HG02943 (cell line): Measurements from ENCODE around the gene MSANTD7.
A peak's percentile ranks its signal among the peaks of the same experiment; 100 is the strongest.
"Not testable (repeated sequence)": the region's sequence is repeated elsewhere in the genome, so short reads cannot be mapped to it uniquely, and the experiment has no call there.

Experiments used
- ATAC-seq: cut with Tn5 transposase; IDR thresholded peaks from one replicate; pipeline ENCODE4 v1.9.1; 2021; ENCODE audit warnings: mild to moderate bottlenecking, low read depth, moderate library complexity; ENCODE audit not compliant: unreplicated experiment

The MSANTD7 gene, protein sequence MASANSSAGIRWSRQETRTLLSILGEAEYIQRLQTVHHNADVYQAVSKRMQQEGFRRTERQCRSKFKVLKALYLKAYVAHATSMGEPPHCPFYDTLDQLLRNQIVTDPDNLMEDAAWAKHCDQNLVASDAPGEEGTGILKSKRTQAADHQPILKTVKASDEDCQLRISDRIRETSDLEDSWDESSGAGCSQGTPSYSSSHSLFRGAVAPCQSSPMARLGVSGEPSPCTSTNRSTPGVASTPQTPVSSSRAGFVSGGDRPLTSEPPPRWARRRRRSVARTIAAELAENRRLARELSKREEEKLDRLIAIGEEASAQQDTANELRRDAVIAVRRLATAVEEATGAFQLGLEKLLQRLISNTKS

DNA sequence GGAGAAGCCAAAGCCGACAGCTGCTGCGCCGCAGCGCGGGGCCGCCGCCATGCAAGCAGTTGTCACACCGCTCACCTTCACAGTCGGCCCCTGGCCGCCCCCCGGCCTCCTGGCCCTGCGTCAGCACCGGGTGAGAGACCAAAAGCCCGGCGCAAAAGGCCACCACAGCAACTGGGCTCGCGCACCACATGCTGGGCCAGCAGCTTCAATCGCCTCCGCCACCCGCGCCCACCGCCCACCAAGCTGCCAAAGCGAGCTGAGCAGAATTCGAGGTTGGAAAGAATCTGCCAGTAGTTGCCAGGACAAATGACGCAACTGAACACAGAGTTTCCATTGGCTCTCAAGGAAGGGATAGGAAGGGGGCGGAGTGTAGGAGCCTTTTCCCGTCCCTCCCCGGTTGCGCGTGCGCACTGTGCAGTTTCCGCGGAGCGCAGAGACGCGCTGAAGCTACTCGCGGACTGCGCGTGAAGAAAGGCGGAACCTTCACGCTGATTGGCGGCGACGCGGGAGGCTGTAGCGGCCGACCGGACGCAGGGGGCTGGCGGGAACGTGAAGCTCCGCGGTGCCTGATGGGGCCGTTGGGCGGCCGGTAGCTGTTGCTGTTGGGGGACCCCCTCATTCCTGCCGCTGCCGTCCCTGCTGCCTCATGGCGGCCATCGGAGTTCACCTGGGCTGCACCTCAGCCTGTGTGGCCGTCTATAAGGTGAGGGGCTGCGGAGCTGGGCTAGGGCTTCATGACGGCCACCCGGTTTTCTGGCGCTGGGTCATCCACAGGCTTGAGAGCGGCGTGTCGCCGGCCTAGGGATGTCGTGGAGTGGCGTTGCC is at the start of gene MSANTD7, which contains the start of the genes CDNF and HSPA14:
MSANTD7 (plus strand) TSS at position 550 of the 825 bp plus-strand sequence. CDS start 3,979 bp downstream, outside the sequence.
CDNF (minus strand) TSS at position 281 of the 825 bp plus-strand sequence; CDS start at position 190, 91 bp downstream.
HSPA14 (plus strand) TSS at position 550 of the 825 bp plus-strand sequence; CDS start at position 647, 97 bp downstream.
- ATAC-seq, result peak; percentile 94

DNA sequence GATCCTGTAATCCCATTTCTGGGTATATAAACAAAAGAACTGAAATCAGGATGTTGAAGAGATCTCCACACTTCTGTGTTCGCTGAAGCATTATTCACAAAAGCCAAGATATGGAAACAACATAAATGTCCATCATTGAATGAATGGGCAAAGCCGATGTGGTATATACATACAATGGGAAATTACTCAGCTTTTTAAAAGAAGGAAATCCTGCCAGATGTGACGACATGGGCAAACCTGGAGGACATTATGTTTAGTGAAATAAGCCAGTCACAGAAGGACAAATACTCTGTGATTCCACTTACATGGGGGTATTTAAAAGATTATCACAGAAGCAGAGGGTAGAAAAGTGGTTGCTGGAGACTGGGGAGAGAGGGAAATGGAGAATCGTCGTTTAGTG is 39.5 kb upstream of the MSANTD7 start:
- no peak for ATAC-seq

DNA sequence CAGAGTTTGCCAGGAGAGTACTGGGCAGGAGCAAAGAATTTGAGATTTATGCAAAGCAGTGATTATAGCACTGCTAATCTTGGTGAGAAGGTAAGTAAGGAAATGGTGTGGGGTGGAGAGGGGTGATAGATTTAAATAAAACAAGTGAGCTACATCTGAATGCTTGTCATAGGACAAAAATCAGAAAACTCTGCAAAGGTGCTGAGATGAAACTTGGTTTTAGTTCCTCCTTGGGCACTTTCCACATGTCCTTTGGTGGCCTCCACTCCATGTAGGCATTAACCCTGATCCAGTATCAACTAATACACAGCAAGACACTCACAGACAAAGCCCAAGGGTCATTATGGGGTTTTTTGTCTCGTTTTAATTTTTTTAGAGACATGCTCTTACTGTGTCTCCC is 37.7 kb upstream of the MSANTD7 start:
- no peak for ATAC-seq

DNA sequence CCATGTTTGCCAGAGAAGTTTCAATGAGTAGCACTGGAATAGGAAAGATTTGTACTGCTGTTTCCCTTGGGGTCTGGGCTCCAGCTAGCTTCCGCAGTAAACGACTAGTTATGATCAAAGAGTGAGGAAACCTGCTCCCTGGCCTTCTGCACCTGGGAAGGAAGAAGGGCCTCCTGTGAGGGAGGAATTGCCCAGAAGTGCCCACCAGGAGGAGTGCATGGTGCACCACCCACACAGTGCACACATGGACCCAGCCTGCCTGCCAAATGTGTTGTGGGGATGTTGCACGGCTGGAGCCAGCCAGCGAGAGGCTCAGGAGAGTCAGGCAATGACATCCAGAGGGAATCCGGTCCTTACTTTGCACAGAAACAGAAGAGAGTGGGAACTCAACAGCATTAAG is 36.4 kb upstream of the MSANTD7 start:
- no peak for ATAC-seq

DNA sequence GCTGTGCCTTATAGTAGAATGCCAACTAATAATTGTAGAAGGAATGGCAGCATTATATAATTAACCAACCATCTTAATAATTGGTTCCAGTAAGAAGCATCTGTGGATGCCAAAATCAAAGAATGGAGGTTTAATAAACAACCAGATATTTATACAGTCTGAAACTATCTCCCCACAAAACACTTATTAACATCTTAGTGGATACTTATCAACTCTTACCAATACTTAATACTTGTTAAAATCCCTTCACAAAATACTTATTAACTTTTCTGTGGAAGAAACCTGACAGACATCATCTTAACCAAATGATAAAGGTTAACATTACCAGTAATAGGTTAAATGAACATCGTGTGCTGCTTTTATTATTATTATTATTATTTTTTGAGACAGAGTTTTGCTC is 34.3 kb upstream of the MSANTD7 start:
- no peak for ATAC-seq

DNA sequence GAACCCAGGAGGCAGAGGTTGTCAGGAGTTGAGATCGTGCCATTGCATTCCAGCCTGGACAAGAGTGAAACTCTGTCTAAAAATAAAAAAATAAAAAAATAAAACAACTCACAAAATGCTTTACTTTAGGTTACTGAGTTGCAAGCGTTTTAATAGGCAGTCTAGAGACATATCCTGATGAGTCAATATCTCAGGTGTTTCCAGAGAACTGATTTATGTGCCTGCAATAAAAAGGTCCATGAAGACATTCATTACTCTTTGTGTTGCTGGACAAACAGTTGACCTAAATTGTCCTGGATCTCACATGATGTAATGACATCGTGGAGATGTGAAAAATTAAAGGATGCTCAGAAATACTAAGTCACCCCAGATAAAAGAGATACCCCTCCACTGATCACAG is 31.8 kb upstream of the MSANTD7 start:
- no peak for ATAC-seq

DNA sequence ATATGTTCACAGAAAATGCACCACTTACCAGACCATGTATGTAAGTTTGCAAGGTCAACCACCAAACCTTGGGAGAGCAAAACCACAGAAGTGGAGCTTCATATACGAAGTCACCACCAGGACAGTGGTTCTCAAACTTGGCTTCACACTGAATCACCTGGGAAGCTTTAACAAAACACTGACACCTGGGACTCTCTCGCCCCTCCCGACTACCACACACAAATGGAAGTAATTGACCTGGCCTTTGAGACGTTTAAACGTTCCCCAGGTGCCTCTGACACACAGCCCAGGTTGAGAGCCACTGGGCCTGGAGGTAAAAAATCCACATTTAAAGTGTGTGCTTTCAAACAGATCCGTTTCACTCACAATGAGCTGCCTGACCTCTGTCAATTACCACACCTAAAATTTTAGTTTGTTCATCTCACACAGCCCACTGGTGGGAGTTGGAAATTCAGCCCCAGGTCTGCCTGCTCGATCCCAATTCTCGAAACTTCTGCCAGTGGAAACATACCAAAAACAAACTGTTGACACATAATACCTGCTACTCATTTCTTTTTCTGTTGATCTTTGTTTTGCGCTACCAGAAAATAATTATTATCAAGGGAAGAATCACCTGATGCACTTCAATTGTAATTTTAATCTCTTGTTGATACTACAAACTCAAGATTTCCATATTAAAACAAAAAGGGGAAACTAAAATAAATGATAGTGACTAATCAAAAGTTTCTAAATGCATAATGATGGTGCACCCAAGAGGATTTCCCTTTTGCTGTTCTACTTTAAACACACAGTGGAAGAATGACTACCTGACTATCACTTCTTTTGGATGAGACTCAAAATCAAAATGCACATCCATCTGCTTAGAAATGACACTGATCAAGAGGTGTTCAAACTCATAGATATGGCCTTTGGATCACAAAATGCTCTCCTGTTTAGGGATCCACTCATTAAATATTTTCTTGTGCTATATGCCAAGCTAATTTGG is 26.8 kb upstream of the MSANTD7 start:
- ATAC-seq, result no peak

DNA sequence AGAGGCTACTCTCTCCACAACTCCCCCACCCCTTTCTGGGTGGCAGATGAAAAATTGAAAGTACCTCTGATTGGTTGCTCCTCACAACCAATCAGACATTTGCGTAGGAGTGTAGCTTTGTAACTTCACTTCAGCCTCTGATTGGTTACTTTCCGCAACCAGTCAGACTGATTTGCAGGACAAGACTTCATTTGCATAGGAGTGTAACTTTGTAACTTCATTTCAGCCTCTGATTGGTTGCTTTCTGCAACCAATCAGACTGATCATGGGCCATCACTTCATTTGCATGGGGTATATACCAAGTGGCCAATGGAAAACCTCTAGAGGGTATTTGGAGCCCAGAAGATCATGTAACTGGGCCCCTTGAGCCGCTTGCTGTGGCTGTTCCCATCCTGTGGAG is 25.8 kb upstream of the MSANTD7 start:
- ATAC-seq, result no peak

DNA sequence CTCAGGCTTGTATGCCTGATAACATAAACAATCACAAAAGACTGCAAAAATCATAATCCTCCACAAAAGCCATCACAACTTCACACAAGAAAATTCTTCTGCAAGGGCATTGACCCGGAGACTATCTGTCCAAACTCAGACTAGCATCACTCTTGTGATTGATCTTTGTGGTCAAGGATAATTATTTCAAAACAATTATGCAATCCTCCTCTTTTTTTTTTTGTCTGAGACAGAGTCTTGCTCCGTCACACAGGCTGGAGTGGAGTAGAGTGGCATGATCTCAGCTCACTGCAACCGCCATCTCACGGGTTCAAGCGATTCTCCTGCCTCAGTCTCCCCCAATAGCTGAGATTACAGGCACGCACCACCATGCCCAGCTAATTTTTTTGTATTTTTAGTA is 22.4 kb upstream of the MSANTD7 start:
- ATAC-seq, result no peak

DNA sequence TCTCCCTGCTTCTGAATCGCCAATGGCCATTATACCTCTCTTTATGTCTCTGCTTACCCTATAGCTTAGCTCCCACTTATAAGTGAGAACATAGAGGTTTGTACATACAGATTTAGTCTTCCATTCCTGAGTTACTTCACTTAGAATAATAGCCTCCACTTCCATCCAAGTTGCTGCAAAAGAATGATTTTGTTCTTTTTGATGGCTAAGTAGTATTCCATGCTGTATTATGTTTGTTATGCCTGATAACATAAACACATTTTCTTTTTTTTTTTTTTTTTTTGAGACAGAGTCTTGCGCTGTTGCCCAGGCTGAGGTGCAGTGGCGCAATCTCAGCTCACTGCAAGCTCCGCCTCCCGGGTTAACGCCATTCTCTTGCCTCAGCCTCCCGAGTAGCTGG is 21.4 kb upstream of the MSANTD7 start:
- not testable (repeated sequence) for ATAC-seq

DNA sequence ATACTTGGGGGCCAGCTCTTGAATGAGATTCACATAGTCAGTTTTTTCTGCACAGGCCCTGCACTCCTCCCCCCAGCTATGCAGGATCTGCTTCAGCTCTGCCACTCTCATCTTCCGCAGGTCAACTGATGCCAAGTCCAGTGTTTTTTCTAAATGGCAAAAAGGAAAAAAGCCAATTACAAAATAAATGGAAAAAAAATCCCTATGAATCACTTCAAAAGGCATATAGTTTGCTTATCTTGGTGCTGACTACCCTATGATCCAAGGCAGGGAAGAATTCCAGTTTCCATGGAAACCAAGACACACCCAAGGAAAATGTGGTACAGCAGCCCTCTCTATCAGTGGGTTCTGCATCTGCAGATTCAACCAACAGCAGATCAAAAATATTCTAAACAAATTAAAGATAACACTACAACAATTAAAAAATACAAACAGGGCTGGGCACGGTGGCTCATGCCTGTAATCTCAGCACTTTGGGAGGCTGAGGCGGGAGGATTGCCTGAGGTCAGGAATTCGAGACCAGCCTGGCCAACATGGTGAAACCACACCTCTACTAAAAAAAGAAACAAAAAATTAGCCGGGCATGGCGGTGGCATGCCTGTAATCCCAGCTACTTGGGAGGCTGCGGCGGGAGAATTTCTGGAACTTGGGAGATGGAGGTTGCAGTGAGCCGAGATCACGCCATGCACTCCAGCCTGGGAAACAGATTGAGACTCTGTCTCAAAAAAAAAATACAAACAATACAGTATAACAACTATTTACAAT is 17.9 kb upstream of the MSANTD7 start:
- no peak for ATAC-seq

DNA sequence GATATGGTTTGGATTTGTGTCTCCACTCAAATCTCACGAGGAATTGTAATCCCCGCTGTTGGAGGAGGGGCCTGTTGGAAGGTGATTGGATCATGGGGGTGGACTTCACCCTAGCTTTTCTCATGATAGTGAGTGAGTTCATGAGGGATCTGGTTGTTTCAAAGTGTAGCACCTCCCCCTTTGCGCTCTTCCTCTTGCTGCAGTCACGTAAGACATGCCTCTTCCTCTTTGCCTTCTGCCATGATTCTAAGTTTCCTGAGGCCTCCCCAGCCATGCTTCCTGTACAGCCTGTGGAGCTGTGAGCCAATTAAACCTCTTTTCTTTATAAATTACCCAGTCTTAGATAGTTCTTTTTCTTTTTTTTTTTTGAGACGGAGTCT is 17.3 kb upstream of the MSANTD7 start:
- ATAC-seq, result no peak

DNA sequence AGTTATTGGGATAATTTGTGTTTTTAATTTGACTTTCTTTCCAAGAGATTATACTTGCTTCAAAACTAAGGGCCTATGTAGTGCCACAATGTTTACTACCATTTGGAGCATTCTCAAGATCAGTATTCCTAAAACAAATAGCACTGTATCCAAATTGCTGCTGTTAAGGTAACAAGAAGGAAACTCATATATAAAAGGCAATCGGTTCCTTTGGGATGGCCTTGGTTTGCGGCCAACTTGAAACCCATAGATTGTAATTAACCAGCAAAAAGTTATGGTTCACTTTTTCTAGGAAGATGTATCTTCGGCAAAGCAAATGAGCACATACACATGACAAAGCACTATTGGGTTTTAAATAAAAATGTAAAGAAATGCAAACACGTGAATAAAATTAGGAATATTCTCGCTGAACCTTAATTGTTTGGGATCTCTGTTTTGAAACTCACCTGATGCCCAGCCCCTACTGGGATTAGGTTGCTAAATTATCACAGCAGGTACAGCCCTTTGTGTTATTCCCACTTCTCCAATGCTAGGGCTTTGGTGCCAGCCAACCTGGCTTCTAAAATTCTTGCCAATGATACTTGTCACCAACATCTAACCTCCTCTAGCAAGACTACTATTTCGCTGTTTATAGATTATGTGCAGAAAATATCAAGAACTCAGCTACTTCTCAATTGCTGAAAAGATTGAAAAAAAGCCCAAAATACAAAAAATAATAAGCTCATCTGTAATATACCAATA is 16.3 kb upstream of the MSANTD7 start:
- ATAC-seq, result no peak

DNA sequence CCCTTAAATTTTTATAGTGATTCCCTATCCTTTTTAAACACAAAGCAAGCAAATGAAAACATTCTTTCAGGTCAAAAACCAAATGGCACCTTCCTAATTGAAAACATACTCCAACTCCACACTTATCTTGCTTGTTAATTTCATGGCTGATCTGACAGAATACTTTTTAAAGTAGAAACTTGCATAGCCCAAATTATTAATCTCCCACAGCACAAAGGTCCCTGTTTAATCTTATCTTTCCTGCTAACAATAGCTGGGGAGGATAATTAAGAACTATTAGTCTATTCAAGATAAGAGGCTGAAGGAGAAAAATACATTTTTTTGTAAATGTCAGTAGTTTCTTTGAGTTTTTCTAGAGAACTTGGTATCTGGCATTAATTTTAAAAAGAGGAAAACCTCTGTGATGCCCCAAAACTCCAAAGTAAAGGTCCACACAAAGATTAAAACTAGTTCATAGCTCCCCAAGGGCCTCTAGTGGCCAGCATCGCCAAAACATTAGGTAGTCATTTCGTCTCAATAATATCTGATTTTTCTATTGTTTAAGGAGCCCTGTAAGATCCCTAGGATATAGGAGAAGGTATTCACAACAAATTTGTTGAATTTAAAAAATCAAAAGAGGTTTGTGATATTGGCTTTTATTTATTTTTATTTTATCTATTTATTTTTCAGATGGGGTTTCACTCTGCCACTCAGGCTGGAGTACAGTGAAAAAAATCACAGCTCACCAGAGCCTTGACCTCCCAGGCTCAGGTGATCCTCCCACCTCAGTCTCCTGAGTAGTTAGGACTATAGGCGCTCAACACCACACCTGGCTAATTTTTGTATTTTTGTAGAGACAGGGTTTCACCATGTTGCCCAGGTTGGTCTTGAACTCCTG is 15.0 kb upstream of the MSANTD7 start:
- ATAC-seq, result no peak

DNA sequence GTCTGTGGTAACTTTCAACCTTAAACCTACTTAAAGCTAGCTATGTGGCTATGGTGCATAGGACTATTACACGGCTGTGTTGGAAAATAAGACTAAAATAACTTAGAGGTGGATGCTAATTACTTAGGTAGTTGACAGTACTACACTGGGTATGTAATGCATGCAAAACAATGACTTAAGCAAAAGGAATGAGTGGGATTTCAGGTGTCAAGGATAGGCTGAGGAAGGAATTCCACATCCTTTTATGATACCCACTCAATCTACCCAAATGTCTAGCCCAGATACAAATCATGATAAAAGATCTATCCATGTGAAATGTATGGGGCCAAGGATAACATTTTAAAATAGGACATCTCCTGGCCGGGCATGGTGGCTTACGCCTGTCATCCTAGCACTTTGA is 14.1 kb upstream of the MSANTD7 start:
- ATAC-seq, result no peak

DNA sequence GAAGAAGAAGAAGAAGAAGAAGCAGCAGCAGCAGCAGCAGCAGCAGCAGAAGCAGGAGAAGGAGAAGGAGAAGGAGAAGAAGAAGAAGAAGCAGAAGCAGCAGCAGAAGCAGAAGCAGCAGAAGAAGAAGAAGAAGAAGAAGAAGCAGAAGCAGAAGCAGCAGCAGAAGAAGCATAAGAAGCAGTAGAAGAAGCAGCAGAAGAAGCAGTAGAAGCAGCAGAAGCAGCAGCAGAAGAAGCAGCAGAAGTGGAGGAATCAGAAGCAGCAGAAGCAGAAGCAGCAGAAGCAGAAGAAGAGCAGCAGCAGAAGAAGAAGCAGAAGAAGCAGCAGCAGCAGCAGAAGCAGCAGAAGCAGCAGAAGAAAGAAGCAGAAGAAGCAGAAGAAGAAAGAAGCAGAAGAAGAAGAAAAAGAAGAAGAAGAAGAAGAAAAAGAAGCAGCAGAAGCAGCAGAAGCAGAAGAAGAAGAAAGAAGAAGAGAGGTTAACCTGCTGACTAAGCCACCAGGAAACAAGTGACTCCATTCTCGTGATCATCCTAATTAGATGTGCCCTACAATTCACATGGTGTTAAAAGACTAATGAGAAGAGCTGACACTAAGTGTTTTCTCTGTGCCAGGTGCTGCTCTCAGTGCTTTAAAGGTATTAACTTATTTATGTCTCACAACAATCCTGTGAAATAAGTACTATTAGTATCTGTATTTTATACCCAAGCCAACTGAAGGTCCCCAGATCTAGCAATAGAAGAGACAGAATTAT is 11.9 kb upstream of the MSANTD7 start:
- no peak for ATAC-seq

DNA sequence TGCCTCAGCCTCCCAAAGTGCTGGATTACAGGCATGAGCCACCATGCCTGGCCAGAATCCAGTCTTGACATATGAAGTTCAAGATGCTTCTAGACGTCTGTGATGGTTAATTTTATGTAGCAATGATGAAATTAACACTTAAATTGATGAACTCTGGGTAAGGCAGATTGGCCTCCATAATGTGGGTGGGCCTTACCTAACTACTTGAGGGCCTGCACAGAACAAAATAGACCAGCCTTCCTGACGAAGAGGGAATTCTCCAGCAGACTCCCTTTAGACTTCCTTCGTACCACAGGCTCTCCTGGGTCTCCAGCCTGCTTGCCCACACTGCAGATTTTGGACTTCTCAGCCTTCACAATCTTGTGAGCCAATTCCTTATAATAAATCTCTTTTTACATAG is 5.0 kb upstream of the MSANTD7 start:
- ATAC-seq, result no peak
